SK-N-SH (cell line): Measurements from ENCODE around the gene SPATA32.

Experiments used
- CTCF ChIP-seq: fragments of 200-600 bp; sonication (generic); IDR thresholded peaks from 2 replicates; pipeline ENCODE4 v1.6.1; 2017; ENCODE audit warnings: antibody characterized with exemption, mild to moderate bottlenecking, moderate library complexity
- EP300 ChIP-seq, 2 experiments: IDR thresholded peaks; 2 replicates each; pipeline versions ENCODE4 v1.4.0 to v1.6.1; 2012; ENCODE audit warnings: borderline replicate concordance in 1 of 2, low read depth in 1 of 2, low read length in 1 of 2
- SMC3 ChIP-seq: IDR thresholded peaks from 2 replicates; pipeline ENCODE4 v1.6.1; 2012; ENCODE audit warnings: low read depth, low read length, improper control_type of control experiment

- TF ChIP-seq SMC3 (no peak), CTCF (no peak), EP300 (IDR thresholded peaks at IDR 0.05; ENCODE audit: borderline replicate concordance in 1 of 2, low read depth in 1 of 2, low read length in 1 of 2) (no peak)
These were observed 47.5 kb upstream of the SPATA32 start for GRCh38 chr17:45309400-45309799.
